ENCODE data around the gene ATP6V0A1. TPM values are rescaled to one million over a fixed set of nuclear protein-coding genes. Genes with fewer than 3 reads are reported as not detected.

Gene ATP6V0A1
- total RNA-seq, 1 donor from 2014 or later, result 40.4 TPM

GRCh38 chr17:42484304-42484703 lies 25.6 kb downstream of the ATP6V0A1 start:
- Histone ChIP-seq H3K36me3 (peaks cover 3% of the 10 kb centered on the region), H3K27ac (no peak overlapping the region)

GRCh38 chr17:42485680-42486079 lies 27.0 kb downstream of the ATP6V0A1 start:
- Histone ChIP-seq H2AFZ (replicated peaks) (no peak overlapping the region), H3K4me2 (no peak overlapping the region), H3K36me3 (peaks cover 3% of the 10 kb centered on the region), H3K9me3 (ENCODE audit: low read depth) (no peaks in the 10 kb centered on the region), H3K9ac (no peak overlapping the region), H4K20me1 (ENCODE audit: low read depth) (no peaks in the 10 kb centered on the region), H3K4me1 (no peaks in the 10 kb centered on the region), H3K4me3 (no peak overlapping the region), H3F3A (ENCODE audit: low read depth) (no peaks in the 10 kb centered on the region), H3K27ac (no peak overlapping the region), H3K27me3 (no peaks in the 10 kb centered on the region), H3K79me2 (ENCODE audit: low read depth) (no peaks in the 10 kb centered on the region)
- no peak for DNase-seq (ENCODE audit: low spot score)
- TF ChIP-seq CTCF (IDR thresholded peaks at IDR 0.05), result no peak
- TF ChIP-seq EZH2 (IDR thresholded peaks at IDR 0.05), result no peak
- TF ChIP-seq EZH2phosphoT487 (IDR thresholded peaks at IDR 0.05), result no peak
- H3K4me1 Mint-ChIP-seq, result no peaks in the 10 kb centered on the region
- no peak overlapping the region for H3K27ac Mint-ChIP-seq
- H3K27me3 Mint-ChIP-seq (ENCODE audit: insufficient read depth, low read depth), result no peaks in the 10 kb centered on the region
- H3K9me3 Mint-ChIP-seq, result no peaks in the 10 kb centered on the region
- H3K4me3 Mint-ChIP-seq, result no peak overlapping the region
- peaks cover 22% of the 10 kb centered on the region for H3K36me3 Mint-ChIP-seq

More at GRCh38 chr17:42484304-42484703, 25.6 kb downstream of the ATP6V0A1 start:
- H3F3A ChIP-seq (ENCODE audit: low read depth), result no peaks in the 10 kb centered on the region
- H3K4me3 ChIP-seq, result no peak overlapping the region
- no peaks in the 10 kb centered on the region for H3K79me2 ChIP-seq (ENCODE audit: low read depth)
- H3K4me3 Mint-ChIP-seq, result no peak overlapping the region
- no peaks in the 10 kb centered on the region for H3K9me3 Mint-ChIP-seq
- no peaks in the 10 kb centered on the region for H3K27me3 ChIP-seq
- DNase-seq (ENCODE audit: low spot score), result no peak
- H3K9me3 ChIP-seq (ENCODE audit: low read depth), result no peaks in the 10 kb centered on the region
- H2AFZ ChIP-seq (replicated peaks), result no peak overlapping the region
- no peaks in the 10 kb centered on the region for H3K4me1 ChIP-seq
- H3K27ac Mint-ChIP-seq, result no peak overlapping the region
- TF ChIP-seq CTCF (IDR thresholded peaks at IDR 0.05) (no peak), EZH2phosphoT487 (IDR thresholded peaks at IDR 0.05) (no peak), EZH2 (IDR thresholded peaks at IDR 0.05) (no peak)
- peaks cover 17% of the 10 kb centered on the region for H3K36me3 Mint-ChIP-seq
- H3K4me2 ChIP-seq, result no peak overlapping the region
- H3K9ac ChIP-seq, result no peak overlapping the region
- no peaks in the 10 kb centered on the region for H4K20me1 ChIP-seq (ENCODE audit: low read depth)
- H3K27me3 Mint-ChIP-seq (ENCODE audit: insufficient read depth, low read depth), result no peaks in the 10 kb centered on the region
- no peaks in the 10 kb centered on the region for H3K4me1 Mint-ChIP-seq

DNA sequence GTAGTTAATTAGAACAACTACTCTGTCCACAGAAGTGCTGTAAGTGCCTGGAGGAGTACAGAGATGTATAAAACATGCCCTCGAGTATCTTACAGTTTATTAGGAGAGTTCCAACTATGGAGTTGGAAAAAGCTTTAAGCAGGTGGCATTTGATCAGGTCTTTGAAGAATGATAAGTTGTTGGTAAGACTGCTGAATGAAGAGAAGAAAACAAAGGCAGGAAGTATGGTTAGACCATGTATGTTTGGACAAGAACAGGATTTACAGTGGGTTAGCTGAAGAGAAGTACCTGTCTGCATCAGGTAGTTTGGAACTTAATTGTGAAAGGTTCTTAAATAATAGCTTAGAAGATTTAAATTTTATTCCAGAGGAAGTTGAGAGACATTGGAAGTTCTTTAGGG lies 29.4 kb downstream of the ATP6V0A1 start:
- Histone ChIP-seq H3K4me2 (no peak overlapping the region), H3K9ac (no peak overlapping the region), H3K36me3 (no peaks in the 10 kb centered on the region), H3K9me3 (ENCODE audit: low read depth) (no peaks in the 10 kb centered on the region), H3K27me3 (no peaks in the 10 kb centered on the region), H2AFZ (replicated peaks) (no peak overlapping the region), H4K20me1 (ENCODE audit: low read depth) (no peaks in the 10 kb centered on the region), H3K27ac (no peak overlapping the region), H3F3A (ENCODE audit: low read depth) (no peaks in the 10 kb centered on the region), H3K4me1 (no peaks in the 10 kb centered on the region), H3K4me3 (no peak overlapping the region), H3K79me2 (ENCODE audit: low read depth) (no peaks in the 10 kb centered on the region)
- H3K4me3 Mint-ChIP-seq, result no peak overlapping the region
- H3K4me1 Mint-ChIP-seq, result no peaks in the 10 kb centered on the region
- H3K9me3 Mint-ChIP-seq, result no peaks in the 10 kb centered on the region
- TF ChIP-seq CTCF (IDR thresholded peaks at IDR 0.05) (no peak), EZH2phosphoT487 (IDR thresholded peaks at IDR 0.05) (no peak), EZH2 (IDR thresholded peaks at IDR 0.05) (no peak)
- H3K36me3 Mint-ChIP-seq, result peaks cover 22% of the 10 kb centered on the region
- no peaks in the 10 kb centered on the region for H3K27me3 Mint-ChIP-seq (ENCODE audit: insufficient read depth, low read depth)
- H3K27ac Mint-ChIP-seq, result no peak overlapping the region
- DNase-seq (ENCODE audit: low spot score), result no peak

Measured in neural progenitor cell (in vitro differentiated cells).